Measurements from ENCODE around the gene SLC2A11.

The SLC2A11 gene

GRCh38 chr22:23857606-23858483 lies at the start of gene SLC2A11:
Gene SLC2A11, plus strand, starts transcription at chr22:23857875. Its CDS starts 125 bp downstream, at chr22:23858000.
- peaks cover 1% of the 10 kb centered on the region for H3K36me3 Mint-ChIP-seq (ENCODE audit: low read depth)
- peaks cover 35% of the 10 kb centered on the region for H3K4me1 Mint-ChIP-seq
- H3K27ac Mint-ChIP-seq: peak within 1 kb of the TSS; percentile 98
- H3K4me3 Mint-ChIP-seq: peak within 1 kb of the TSS; percentile 86
- TF ChIP-seq CTCF (IDR thresholded peaks at IDR 0.05): no peak
- no peaks in the 10 kb centered on the region for H3K9me3 Mint-ChIP-seq
- DNase-seq: peak; percentile 98
- no peaks in the 10 kb centered on the region for H3K27me3 Mint-ChIP-seq (ENCODE audit: low read depth, poor library complexity)

- no peak for TF ChIP-seq CTCF (IDR thresholded peaks at IDR 0.05)
- no peak for DNase-seq
- H3K4me1 Mint-ChIP-seq: no peaks in the 10 kb centered on the region
- H3K27ac Mint-ChIP-seq: no peak overlapping the region
- H3K36me3 Mint-ChIP-seq (ENCODE audit: low read depth): peaks cover 77% of the 10 kb centered on the region
- H3K4me3 Mint-ChIP-seq: no peak overlapping the region
- no peaks in the 10 kb centered on the region for H3K9me3 Mint-ChIP-seq
- no peaks in the 10 kb centered on the region for H3K27me3 Mint-ChIP-seq (ENCODE audit: low read depth, poor library complexity)
These were observed 45.3 kb upstream of the SLC2A11 start for GRCh38 chr22:23812378-23812777.

- peak overlapping the region; percentile 66 for H3K27ac Mint-ChIP-seq
- DNase-seq: no peak
These were observed 42.0 kb upstream of the SLC2A11 start for GRCh38 chr22:23815541-23816155.

GRCh38 chr22:23816156-23816976 lies 41.3 kb upstream of the SLC2A11 start:
- H3K4me3 Mint-ChIP-seq: no peak overlapping the region
- DNase-seq: no peak
- no peaks in the 10 kb centered on the region for H3K4me1 Mint-ChIP-seq
- no peaks in the 10 kb centered on the region for H3K9me3 Mint-ChIP-seq
- no peak for TF ChIP-seq CTCF (IDR thresholded peaks at IDR 0.05)
- peaks cover 93% of the 10 kb centered on the region for H3K36me3 Mint-ChIP-seq (ENCODE audit: low read depth)
- H3K27ac Mint-ChIP-seq: peak overlapping the region; percentile 66
- H3K27me3 Mint-ChIP-seq (ENCODE audit: low read depth, poor library complexity): no peaks in the 10 kb centered on the region

More at GRCh38 chr22:23815541-23816155, 42.0 kb upstream of the SLC2A11 start:
- Mint-ChIP-seq H3K9me3 (no peaks in the 10 kb centered on the region), H3K36me3 (ENCODE audit: low read depth) (peaks cover 96% of the 10 kb centered on the region), H3K4me1 (no peaks in the 10 kb centered on the region), H3K4me3 (no peak overlapping the region), H3K27me3 (ENCODE audit: low read depth, poor library complexity) (no peaks in the 10 kb centered on the region)
- TF ChIP-seq CTCF (IDR thresholded peaks at IDR 0.05): no peak

- TF ChIP-seq CTCF (IDR thresholded peaks at IDR 0.05): no peak
These were observed 40.5 kb upstream of the SLC2A11 start for GRCh38 chr22:23817146-23817545.

More at GRCh38 chr22:23817146-23817545, 40.5 kb upstream of the SLC2A11 start:
- no peaks in the 10 kb centered on the region for H3K27me3 Mint-ChIP-seq (ENCODE audit: low read depth, poor library complexity)
- H3K27ac Mint-ChIP-seq: no peak overlapping the region
- H3K4me1 Mint-ChIP-seq: no peaks in the 10 kb centered on the region
- H3K4me3 Mint-ChIP-seq: no peak overlapping the region
- no peak for DNase-seq
- peaks cover 89% of the 10 kb centered on the region for H3K36me3 Mint-ChIP-seq (ENCODE audit: low read depth)
- no peaks in the 10 kb centered on the region for H3K9me3 Mint-ChIP-seq

Data from nephron progenitor cell (in vitro differentiated cells).